RPMI7951 (cell line): ENCODE measurements around the gene WDFY1. TPM values are rescaled to one million over a fixed set of nuclear protein-coding genes. Genes with fewer than 3 reads are reported as not detected.

Experiments used
- DNase-seq: peaks from one replicate; pipeline ENCODE4 v3.0.0-alpha.2; 2012; ENCODE audit warnings: low read depth
- total RNA-seq: library from RNA; depleted of rRNA; stranded (reverse); fragments of >200 nt; shearing (Covaris generic); gene quantifications from 2 replicates; pipeline ENCODE4 v1.2.3, GENCODE V29; 2014; rRNA removed

Gene WDFY1
- total RNA-seq, 1 experiment from 2014 or later: 45.7 TPM

GRCh38 chr2:223856584-223856983 lies 88.6 kb downstream of the WDFY1 start:
- no peak for DNase-seq

- no peak for DNase-seq
Observed at GRCh38 chr2:223856021-223856420, 89.1 kb downstream of the WDFY1 start.

- DNase-seq: no peak
Observed at GRCh38 chr2:223855426-223855825, 89.7 kb downstream of the WDFY1 start.

GRCh38 chr2:223854741-223855140 lies 90.4 kb downstream of the WDFY1 start:
- DNase-seq: no peak

- DNase-seq: no peak
Observed at GRCh38 chr2:223853425-223853837, 91.7 kb downstream of the WDFY1 start.

GRCh38 chr2:223852281-223852795 lies 92.8 kb downstream of the WDFY1 start:
- DNase-seq: no peak

- no peak for DNase-seq
Observed at GRCh38 chr2:223847410-223847809, 97.7 kb downstream of the WDFY1 start.

- DNase-seq: peak; percentile 19
Observed at GRCh38 chr2:223846515-223846914, 98.6 kb downstream of the WDFY1 start.

- DNase-seq: no peak
Observed at GRCh38 chr2:223841436-223842190, 103.5 kb downstream of the WDFY1 start.

GRCh38 chr2:223837287-223838061 lies 107.7 kb downstream of the WDFY1 start, which contains the start of gene AP1S3:
TSS of gene AP1S3 (minus strand) at chr2:223837582. CDS start at chr2:223837450, 132 bp downstream.
- DNase-seq: peak; percentile 42

GRCh38 chr2:223835701-223836532 lies 109.2 kb downstream of the WDFY1 start:
- no peak for DNase-seq

- no peak for DNase-seq
Observed at GRCh38 chr2:223834431-223834830, 110.7 kb downstream of the WDFY1 start.

GRCh38 chr2:223832241-223832903 lies 112.8 kb downstream of the WDFY1 start:
- DNase-seq: no peak

GRCh38 chr2:223829128-223829527 lies 116.0 kb downstream of the WDFY1 start:
- DNase-seq: no peak

GRCh38 chr2:223828314-223828713 lies 116.8 kb downstream of the WDFY1 start:
- no peak for DNase-seq

GRCh38 chr2:223826995-223827394 lies 118.1 kb downstream of the WDFY1 start:
- DNase-seq: no peak

Other genes starting within 250 kb of the WDFY1 start
- gene AP1S3, start 107.8 kb downstream of the WDFY1 start, total RNA-seq: 2.0 and 3.2 TPM in 2 replicates
- 40.9 and 43.6 TPM in 2 replicates for gene MRPL44, start 12.1 kb upstream of the WDFY1 start, total RNA-seq
- 134 and 173 TPM in 2 replicates for gene SERPINE2, start 94.0 kb upstream of the WDFY1 start, total RNA-seq